Prostate gland (tissue), 2 donors: Measurements from ENCODE around the gene CCDC28B. TPM values are rescaled to one million over a fixed set of nuclear protein-coding genes. Genes with fewer than 3 reads are reported as not detected.

Source experiments
- DNase-seq: peaks from one replicate; pipeline ENCODE4 v3.0.0-alpha.2; 2019; ENCODE audit warnings: low spot score
- H3K27ac ChIP-seq, 2 donors: fragments of 200-600 bp; sonication (generic); 2 replicates each; pipeline ENCODE4 v1.5.1; 2017 to 2019
- H3K27me3 ChIP-seq: fragments of 200-600 bp; sonication (generic); replicated peaks from 2 replicates; pipeline ENCODE4 v1.5.1; 2019; ENCODE audit not compliant: insufficient read depth
- H3K36me3 ChIP-seq, 2 donors: fragments of 200-600 bp; sonication (generic); 1 replicate in 1 of 2; 2 replicates in 1 of 2; pipeline versions ENCODE4 v1.5.1 to v1.8.1; 2017 to 2019
- H3K4me1 ChIP-seq: fragments of 200-600 bp; sonication (generic); replicated peaks from 2 replicates; pipeline ENCODE4 v1.5.1; 2019
- H3K4me3 ChIP-seq, 2 donors: fragments of 200-600 bp; sonication (generic); 2 replicates each; pipeline ENCODE4 v1.5.1; 2017 to 2019
- H3K9me3 ChIP-seq: fragments of 200-600 bp; sonication (generic); 2 replicates; pipeline ENCODE4 v1.5.1; 2017
- CTCF ChIP-seq, 4 experiments: fragments of 200-600 bp in 2 of 4; fragments of 450-650 bp in 2 of 4; sonication (generic) in 2 of 4; IDR thresholded peaks; 1 replicate in 3 of 4; 2 replicates in 1 of 4; pipeline ENCODE4 v1.5.1; 2016 to 2019; ENCODE audit warnings: antibody characterized with exemption in 4 of 4, mild to moderate bottlenecking in 2 of 4, moderate library complexity in 2 of 4
- POLR2A ChIP-seq: fragments of 450-650 bp; IDR thresholded peaks from one replicate; pipeline ENCODE4 v1.6.1; 2016; ENCODE audit warnings: antibody characterized with exemption, mild to moderate bottlenecking
- POLR2AphosphoS5 ChIP-seq: sonication (generic); formaldehyde crosslinking; IDR thresholded peaks from one replicate; pipeline ENCODE4 v1.6.1; 2017; ENCODE audit warnings: antibody characterized with exemption
- WGBS: methylation state at CpG from one replicate; pipeline ENCODE4 v1.1.5; 2018; 5-methylcytosine and 5-hydroxymethylcytosine counted together
- intact Hi-C: fragments of 100-400 bp; cut with DNase I; formaldehyde crosslinking; loops from one replicate; pipeline ENCODE4 v1.14.2; 2022
- total RNA-seq, 2 donors: library from RNA; depleted of rRNA; stranded (reverse); fragments of >200 nt; gene quantifications; one replicate each; pipeline ENCODE4 v1.1.0, GENCODE V29; 2016

Gene CCDC28B
- total RNA-seq, 2 donors from 2014 or later, result 2.9 to 85.5 TPM

- no peaks in the 10 kb centered on the region for H3K9me3 ChIP-seq
- 84% methylated on average over 2 of the region's 2 CpGs for WGBS
- peaks cover under 1 to 34% of the 10 kb centered on the region in 2 donors for H3K36me3 ChIP-seq
- no peak for TF ChIP-seq POLR2A
- TF ChIP-seq CTCF (IDR thresholded peaks at IDR 0.05), result no peak
- no peak for TF ChIP-seq POLR2AphosphoS5
- no peak overlapping the region for H3K27ac ChIP-seq
- H3K4me3 ChIP-seq, result no peak overlapping the region
- no peak for DNase-seq
- no peaks in the 10 kb centered on the region for H3K4me1 ChIP-seq
- intact Hi-C loops, result no loop called here
- no peaks in the 10 kb centered on the region for H3K27me3 ChIP-seq
Observed at GRCh38 chr1:32186077-32186476, 14.3 kb upstream of the CCDC28B start.

- Histone ChIP-seq H3K4me3 (no peak overlapping the region), H3K4me1 (no peaks in the 10 kb centered on the region), H3K27ac (no peak overlapping the region), H3K36me3 (peaks cover 4 to 35% of the 10 kb centered on the region in 2 donors), H3K27me3 (no peaks in the 10 kb centered on the region), H3K9me3 (no peaks in the 10 kb centered on the region)
- intact Hi-C loops, result no loop called here
- WGBS, result 75% methylated on average over 2 of the region's 2 CpGs
- TF ChIP-seq POLR2A (no peak), CTCF (IDR thresholded peaks at IDR 0.05) (no peak)
- DNase-seq, result no peak
Observed at GRCh38 chr1:32186491-32186890, 13.9 kb upstream of the CCDC28B start.

GRCh38 chr1:32187850-32188249 lies 12.5 kb upstream of the CCDC28B start:
- Histone ChIP-seq H3K4me1 (no peaks in the 10 kb centered on the region), H3K9me3 (no peaks in the 10 kb centered on the region), H3K27me3 (no peaks in the 10 kb centered on the region), H3K27ac (no peak overlapping the region), H3K36me3 (peaks cover 10 to 49% of the 10 kb centered on the region in 2 donors), H3K4me3 (no peak overlapping the region)
- intact Hi-C loops, result no loop called here
- WGBS, result 97% methylated on average over 9 of the region's 9 CpGs
- DNase-seq, result no peak
- no peak for TF ChIP-seq POLR2A
- TF ChIP-seq CTCF (IDR thresholded peaks at IDR 0.05), result no peak
- TF ChIP-seq POLR2AphosphoS5, result no peak

- H3K27ac ChIP-seq, result no peak overlapping the region
- TF ChIP-seq POLR2AphosphoS5 (no peak), CTCF (IDR thresholded peaks at IDR 0.05) (no peak), POLR2A (no peak)
- no peaks in the 10 kb centered on the region for H3K9me3 ChIP-seq
- peaks cover 28 to 72% of the 10 kb centered on the region in 2 donors for H3K36me3 ChIP-seq
- 95% methylated on average over 8 of the region's 8 CpGs for WGBS
- no peaks in the 10 kb centered on the region for H3K27me3 ChIP-seq
- no peaks in the 10 kb centered on the region for H3K4me1 ChIP-seq
- no peak for DNase-seq
- intact Hi-C loops, result no loop called here
- no peak overlapping the region for H3K4me3 ChIP-seq
Observed at GRCh38 chr1:32192220-32192948, 8.0 kb upstream of the CCDC28B start.

- TF ChIP-seq CTCF (IDR thresholded peaks at IDR 0.05) (no peak), POLR2AphosphoS5 (no peak), POLR2A (no peak)
- intact Hi-C loops, result no loop called here
- 95% methylated on average over 5 of the region's 6 CpGs for WGBS
- Histone ChIP-seq H3K4me3 (no peak overlapping the region), H3K27ac (no peak overlapping the region), H3K27me3 (no peaks in the 10 kb centered on the region), H3K4me1 (no peaks in the 10 kb centered on the region), H3K9me3 (no peaks in the 10 kb centered on the region), H3K36me3 (peaks cover 28 to 47% of the 10 kb centered on the region in 2 donors)
- no peak for DNase-seq
Observed at GRCh38 chr1:32194984-32195383, 5.4 kb upstream of the CCDC28B start.
